Muscle layer of duodenum (tissue), 2 donors: ENCODE results near the gene CADM2.

Experiments
- H3K27ac ChIP-seq: one replicate; pipeline ENCODE4 v1.7.0; 2013; ENCODE audit warnings: mild to moderate bottlenecking, low read length
- H3K27me3 ChIP-seq: one replicate; pipeline ENCODE4 v1.7.0; 2013; ENCODE audit warnings: low read depth, mild to moderate bottlenecking, control low read depth, low read length
- H3K36me3 ChIP-seq, 2 donors: one replicate each; pipeline ENCODE4 v1.7.0; 2013; ENCODE audit warnings: low read length in 2 of 2, control low read depth in 1 of 2, mild to moderate bottlenecking in 1 of 2; ENCODE audit not compliant: insufficient read depth in 2 of 2, control insufficient read depth in 1 of 2
- H3K4me1 ChIP-seq, 2 donors: one replicate each; pipeline ENCODE4 v1.7.0; 2013; ENCODE audit warnings: low read length in 2 of 2, mild to moderate bottlenecking in 2 of 2, control low read depth in 1 of 2, moderate library complexity in 1 of 2; ENCODE audit not compliant: insufficient read depth in 2 of 2, control insufficient read depth in 1 of 2
- H3K4me3 ChIP-seq, 2 donors: one replicate each; pipeline ENCODE4 v1.7.0; 2013; ENCODE audit warnings: low read length in 2 of 2, low read depth in 1 of 2, mild to moderate bottlenecking in 1 of 2
- H3K9me3 ChIP-seq, 2 donors: one replicate each; pipeline ENCODE4 v1.7.0; 2013; ENCODE audit warnings: low read length in 2 of 2, control low read depth in 1 of 2, mild to moderate bottlenecking in 1 of 2; ENCODE audit not compliant: control insufficient read depth in 1 of 2
- donor health status: healthy.

CADM2 gene

GRCh38 chr3:85161544-85161943 lies 202.8 kb downstream of the CADM2 start:
- H3K36me3 ChIP-seq = no peaks in the 10 kb centered on the region
- H3K27ac ChIP-seq = no peak overlapping the region
- H3K27me3 ChIP-seq = no peaks in the 10 kb centered on the region
- H3K9me3 ChIP-seq = no peaks in the 10 kb centered on the region
- H3K4me3 ChIP-seq = no peak overlapping the region
- H3K4me1 ChIP-seq = no peaks in the 10 kb centered on the region

DNA sequence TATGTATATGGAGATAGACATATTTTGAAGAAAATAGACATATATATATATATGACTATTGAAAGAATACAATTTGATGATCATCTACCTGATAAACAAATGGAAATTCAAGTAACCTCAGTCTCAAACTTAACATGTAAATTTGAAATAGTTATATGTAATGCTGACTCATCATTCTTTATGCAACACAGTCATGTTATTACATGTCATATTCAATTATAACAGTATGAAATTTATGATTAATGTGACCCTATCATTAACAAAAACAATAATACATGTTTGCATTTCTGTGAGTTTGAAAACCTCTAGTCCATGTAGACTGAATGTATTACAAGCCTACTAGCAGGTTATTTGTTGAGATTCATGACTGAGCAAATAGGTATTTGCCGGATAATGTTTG lies 204.1 kb downstream of the CADM2 start:
- Histone ChIP-seq H3K4me1 (no peaks in the 10 kb centered on the region), H3K36me3 (no peaks in the 10 kb centered on the region), H3K27ac (no peak overlapping the region), H3K4me3 (no peak overlapping the region), H3K27me3 (no peaks in the 10 kb centered on the region), H3K9me3 (no peaks in the 10 kb centered on the region)

- no peak overlapping the region for H3K4me3 ChIP-seq
- no peaks in the 10 kb centered on the region for H3K36me3 ChIP-seq
- no peak overlapping the region for H3K27ac ChIP-seq
- H3K27me3 ChIP-seq = no peaks in the 10 kb centered on the region
- no peaks in the 10 kb centered on the region for H3K4me1 ChIP-seq
- H3K9me3 ChIP-seq = no peaks in the 10 kb centered on the region
Observed at GRCh38 chr3:85164436-85164835, 205.6 kb downstream of the CADM2 start.

GRCh38 chr3:85167576-85167975 lies 208.8 kb downstream of the CADM2 start:
- Histone ChIP-seq H3K27ac (no peak overlapping the region), H3K4me3 (no peak overlapping the region), H3K9me3 (no peaks in the 10 kb centered on the region), H3K36me3 (no peaks in the 10 kb centered on the region), H3K4me1 (no peaks in the 10 kb centered on the region), H3K27me3 (no peaks in the 10 kb centered on the region)

DNA sequence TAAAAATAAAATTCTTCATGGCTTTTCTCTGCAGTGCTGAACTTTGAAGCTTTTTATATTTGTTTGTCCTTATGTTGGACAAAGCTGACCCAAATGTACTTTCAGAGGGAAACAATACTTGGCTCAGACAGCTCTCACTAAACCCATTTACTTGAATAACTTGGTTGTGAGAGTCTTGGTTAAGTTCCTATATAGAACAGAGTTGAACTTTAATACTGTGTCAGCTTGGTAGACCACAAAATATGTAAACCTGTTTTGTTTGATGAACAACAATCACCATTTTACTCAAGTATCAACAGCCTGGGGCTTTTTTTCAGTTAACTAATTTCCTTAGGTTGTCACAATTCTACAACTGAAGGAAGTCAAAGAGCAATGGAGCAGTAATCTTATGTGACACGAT lies 211.9 kb downstream of the CADM2 start:
- Histone ChIP-seq H3K27me3 (no peaks in the 10 kb centered on the region), H3K27ac (no peak overlapping the region), H3K36me3 (no peaks in the 10 kb centered on the region), H3K4me1 (no peaks in the 10 kb centered on the region), H3K4me3 (no peak overlapping the region), H3K9me3 (no peaks in the 10 kb centered on the region)

- Histone ChIP-seq H3K27me3 (no peaks in the 10 kb centered on the region), H3K4me1 (no peaks in the 10 kb centered on the region), H3K36me3 (no peaks in the 10 kb centered on the region), H3K4me3 (no peak overlapping the region), H3K27ac (no peak overlapping the region), H3K9me3 (no peaks in the 10 kb centered on the region)
Observed at GRCh38 chr3:85171976-85172375, 213.2 kb downstream of the CADM2 start.

DNA sequence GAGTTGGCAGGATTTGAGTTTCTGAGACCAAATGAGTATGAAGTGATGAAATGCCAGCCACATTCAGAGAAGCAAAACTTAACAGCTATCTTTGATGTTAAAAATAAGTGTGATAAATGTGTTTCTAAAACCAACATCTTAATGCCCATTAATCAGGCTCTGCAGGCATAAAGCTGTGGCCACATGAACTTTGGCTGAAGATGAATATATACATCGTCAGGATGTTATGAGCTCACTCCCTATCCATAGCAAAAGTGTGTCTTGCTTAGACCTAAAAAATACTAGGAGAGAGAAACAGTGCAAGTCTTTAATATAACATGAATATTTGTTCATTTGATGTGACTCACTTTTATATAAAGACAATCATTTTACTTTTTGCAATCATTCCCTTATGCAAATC lies 218.0 kb downstream of the CADM2 start:
- Histone ChIP-seq H3K9me3 (no peaks in the 10 kb centered on the region), H3K27ac (no peak overlapping the region), H3K27me3 (no peaks in the 10 kb centered on the region), H3K4me1 (no peaks in the 10 kb centered on the region), H3K36me3 (no peaks in the 10 kb centered on the region), H3K4me3 (no peak overlapping the region)

GRCh38 chr3:85182975-85183752 lies 224.4 kb downstream of the CADM2 start:
- Histone ChIP-seq H3K36me3 (no peaks in the 10 kb centered on the region), H3K27ac (no peak overlapping the region), H3K27me3 (no peaks in the 10 kb centered on the region), H3K9me3 (no peaks in the 10 kb centered on the region), H3K4me3 (no peak overlapping the region), H3K4me1 (no peaks in the 10 kb centered on the region)

- Histone ChIP-seq H3K27ac (no peak overlapping the region), H3K4me1 (no peaks in the 10 kb centered on the region), H3K4me3 (no peak overlapping the region), H3K27me3 (no peaks in the 10 kb centered on the region), H3K9me3 (no peaks in the 10 kb centered on the region), H3K36me3 (no peaks in the 10 kb centered on the region)
Observed at GRCh38 chr3:85185495-85185894, 226.7 kb downstream of the CADM2 start.

- Histone ChIP-seq H3K4me3 (no peak overlapping the region), H3K4me1 (no peaks in the 10 kb centered on the region), H3K36me3 (no peaks in the 10 kb centered on the region), H3K27me3 (no peaks in the 10 kb centered on the region), H3K9me3 (no peaks in the 10 kb centered on the region), H3K27ac (no peak overlapping the region)
Observed at GRCh38 chr3:85189731-85190130, 230.9 kb downstream of the CADM2 start.

GRCh38 chr3:85193565-85193964 lies 234.8 kb downstream of the CADM2 start:
- no peaks in the 10 kb centered on the region for H3K36me3 ChIP-seq
- H3K4me1 ChIP-seq = no peaks in the 10 kb centered on the region
- H3K4me3 ChIP-seq = no peak overlapping the region
- H3K27me3 ChIP-seq = no peaks in the 10 kb centered on the region
- no peaks in the 10 kb centered on the region for H3K9me3 ChIP-seq
- H3K27ac ChIP-seq = no peak overlapping the region

GRCh38 chr3:85208650-85209049 lies 249.9 kb downstream of the CADM2 start:
- H3K4me3 ChIP-seq = no peak overlapping the region
- no peaks in the 10 kb centered on the region for H3K36me3 ChIP-seq
- no peaks in the 10 kb centered on the region for H3K9me3 ChIP-seq
- no peak overlapping the region for H3K27ac ChIP-seq
- H3K27me3 ChIP-seq = no peaks in the 10 kb centered on the region
- H3K4me1 ChIP-seq = no peaks in the 10 kb centered on the region
